ENCODE data around the gene PPY. TPM values are rescaled to one million over a fixed set of nuclear protein-coding genes. Genes with fewer than 3 reads are reported as not detected.

The PPY gene
- total RNA-seq, 6 experiments from 2014 or later = not detected

GRCh38 chr17:43901861-43902589 is 40.3 kb downstream of the PPY start:
- Histone ChIP-seq H3K27ac (no peak overlapping the region), H3K4me3 (no peak overlapping the region), H3K36me3 (no peaks in the 10 kb centered on the region), H3K27me3 (peaks cover 7 to 10% of the 10 kb centered on the region in 2 donors), H3K9me3 (no peaks in the 10 kb centered on the region), H3K4me1 (peaks cover 0 to 7% (median 0%) of the 10 kb centered on the region in 4 donors)
- intact Hi-C loops (cut with DNase I) = loop anchor here in 1 of 2 donors (10.0 kb wide), 1 partner anchor 93 kb away; no protein-coding TSS in a partner anchor
- TF ChIP-seq, protein P1, sequence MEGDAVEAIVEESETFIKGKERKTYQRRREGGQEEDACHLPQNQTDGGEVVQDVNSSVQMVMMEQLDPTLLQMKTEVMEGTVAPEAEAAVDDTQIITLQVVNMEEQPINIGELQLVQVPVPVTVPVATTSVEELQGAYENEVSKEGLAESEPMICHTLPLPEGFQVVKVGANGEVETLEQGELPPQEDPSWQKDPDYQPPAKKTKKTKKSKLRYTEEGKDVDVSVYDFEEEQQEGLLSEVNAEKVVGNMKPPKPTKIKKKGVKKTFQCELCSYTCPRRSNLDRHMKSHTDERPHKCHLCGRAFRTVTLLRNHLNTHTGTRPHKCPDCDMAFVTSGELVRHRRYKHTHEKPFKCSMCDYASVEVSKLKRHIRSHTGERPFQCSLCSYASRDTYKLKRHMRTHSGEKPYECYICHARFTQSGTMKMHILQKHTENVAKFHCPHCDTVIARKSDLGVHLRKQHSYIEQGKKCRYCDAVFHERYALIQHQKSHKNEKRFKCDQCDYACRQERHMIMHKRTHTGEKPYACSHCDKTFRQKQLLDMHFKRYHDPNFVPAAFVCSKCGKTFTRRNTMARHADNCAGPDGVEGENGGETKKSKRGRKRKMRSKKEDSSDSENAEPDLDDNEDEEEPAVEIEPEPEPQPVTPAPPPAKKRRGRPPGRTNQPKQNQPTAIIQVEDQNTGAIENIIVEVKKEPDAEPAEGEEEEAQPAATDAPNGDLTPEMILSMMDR (IDR thresholded peaks at IDR 0.05) = no peak
- WGBS (ENCODE audit: insufficient coverage, low coverage, low lambda C conversion rate, missing lambda C conversion rate) = 50% methylated on average over 6 of the region's 7 CpGs
- ATAC-seq = no peak
- no peak for DNase-seq

DNA sequence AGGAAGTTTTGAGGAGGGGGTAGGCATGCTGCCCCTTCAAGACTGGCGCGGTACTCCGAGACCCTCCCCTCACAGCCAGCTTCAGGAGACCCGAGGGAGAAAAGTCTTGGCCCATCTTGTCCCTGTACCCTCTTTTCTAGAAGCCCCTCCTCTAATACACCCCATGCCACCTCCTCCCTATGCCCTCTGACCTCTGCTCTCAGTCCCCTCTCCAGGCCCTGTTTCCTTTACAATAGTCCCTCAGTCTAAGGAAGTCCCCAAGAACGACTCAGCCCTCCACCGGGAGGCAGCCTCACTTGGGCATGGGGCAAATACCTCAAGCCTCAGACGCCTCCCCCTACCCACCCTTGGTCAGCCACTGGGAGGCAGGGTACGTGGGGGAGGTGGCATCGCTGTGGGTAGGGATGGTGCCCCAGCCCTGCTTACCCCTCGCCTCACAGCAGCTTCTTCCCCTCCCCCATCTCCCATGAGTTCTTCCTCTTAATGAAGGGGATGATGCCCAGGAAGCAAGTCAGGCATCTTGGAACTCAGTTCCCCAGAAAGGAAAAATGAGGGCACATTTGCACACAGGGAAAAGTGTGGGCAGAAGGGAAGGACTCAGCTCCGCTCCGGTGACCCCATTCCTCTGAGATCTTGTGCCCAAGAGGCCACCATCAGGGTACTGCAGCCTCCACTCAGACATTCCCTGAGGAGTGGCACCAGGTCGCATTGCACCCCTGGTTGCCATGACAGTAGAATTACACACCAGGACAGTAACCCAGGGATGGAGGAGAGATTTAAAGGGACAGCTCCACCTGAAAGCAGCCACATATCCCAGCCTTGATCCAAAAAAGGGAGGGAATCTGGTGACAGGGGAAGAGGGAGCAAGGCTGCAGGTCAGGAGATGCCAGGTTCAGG is 41.2 kb downstream of the PPY start:
- peaks cover 3 to 5% of the 10 kb centered on the region in 2 donors for H3K27me3 ChIP-seq
- 10% methylated on average over 5 of the region's 13 CpGs for WGBS (ENCODE audit: insufficient coverage, low coverage, low lambda C conversion rate, missing lambda C conversion rate)
- no peaks in the 10 kb centered on the region for H3K9me3 ChIP-seq
- no peak overlapping the region for H3K27ac ChIP-seq
- peak overlapping the region; percentile 16 to 36 (median 25) for H3K4me3 ChIP-seq
- ATAC-seq (no peak), DNase-seq (no peak)
- H3K36me3 ChIP-seq = no peaks in the 10 kb centered on the region
- intact Hi-C loops (cut with DNase I) = loop anchor here in 1 of 2 donors (10.0 kb wide), 1 partner anchor 94 kb away; no protein-coding TSS in a partner anchor
- TF ChIP-seq POLR2A (IDR thresholded peaks at IDR 0.05) = no peak
- TF ChIP-seq, protein P1 (IDR thresholded peaks at IDR 0.05) = no peak
- H3K4me1 ChIP-seq = peaks cover 0 to 3% (median 0%) of the 10 kb centered on the region in 4 donors

DNA sequence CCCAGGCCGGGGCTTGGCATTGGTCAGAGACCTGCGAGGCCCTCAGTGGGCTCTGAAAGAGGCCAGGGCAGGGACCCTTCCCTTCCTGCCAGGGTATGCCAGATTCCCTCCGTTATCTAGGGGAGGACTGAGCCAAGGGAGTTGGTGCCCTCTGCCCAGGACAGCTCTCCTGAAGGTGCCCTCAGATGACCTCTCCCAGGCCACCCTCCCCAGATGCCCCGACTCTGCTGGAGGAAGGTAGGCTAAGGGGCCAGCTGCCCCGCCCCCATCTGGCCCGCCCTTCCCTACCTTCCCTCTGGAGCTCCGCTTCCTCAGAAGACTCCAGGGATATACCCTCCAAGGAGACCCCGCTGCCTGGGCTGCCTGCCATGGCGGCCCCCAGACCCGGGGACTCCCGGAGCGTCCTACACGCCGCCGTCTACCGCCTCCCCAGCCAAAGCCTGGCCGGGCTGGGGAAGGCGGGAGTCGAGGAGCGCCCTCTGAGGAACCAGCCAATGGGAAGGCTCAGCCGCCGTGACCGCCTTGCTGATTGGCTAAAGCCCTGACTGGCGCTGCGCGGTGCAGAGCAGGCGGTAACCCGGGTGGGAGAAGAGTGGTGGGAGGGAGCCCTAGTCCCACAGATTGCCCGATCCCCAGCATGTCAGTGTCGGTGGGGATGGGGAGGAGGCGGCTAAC is 42.0 kb downstream of the PPY start:
- no peaks in the 10 kb centered on the region for H3K9me3 ChIP-seq
- DNase-seq (peak; percentile 61 to 72 (median 72)), ATAC-seq (peak; percentile 78 to 94 (median 90))
- no peaks in the 10 kb centered on the region for H3K27me3 ChIP-seq
- peak overlapping the region; percentile 16 to 36 (median 25) for H3K4me3 ChIP-seq
- H3K36me3 ChIP-seq = no peaks in the 10 kb centered on the region
- intact Hi-C loops (cut with DNase I) = loop anchor here in 1 of 2 donors (10.0 kb wide), 1 partner anchor 94 kb away; no protein-coding TSS in a partner anchor
- no peak overlapping the region for H3K27ac ChIP-seq
- 2% methylated on average over 7 of the region's 31 CpGs for WGBS (ENCODE audit: insufficient coverage, low coverage, low lambda C conversion rate, missing lambda C conversion rate)
- no peaks in the 10 kb centered on the region for H3K4me1 ChIP-seq
- TF ChIP-seq, protein P1 (IDR thresholded peaks at IDR 0.05) = no peak
- TF ChIP-seq POLR2A (IDR thresholded peaks at IDR 0.05) = no peak

- TF ChIP-seq POLR2A (IDR thresholded peaks at IDR 0.05) = no peak
- TF ChIP-seq, protein P1 (IDR thresholded peaks at IDR 0.05) = no peak
- H3K27me3 ChIP-seq = no peaks in the 10 kb centered on the region
- H3K27ac ChIP-seq = no peak overlapping the region
- no peak for ATAC-seq
- intact Hi-C loops (cut with DNase I) = no loop called here
- H3K36me3 ChIP-seq = no peaks in the 10 kb centered on the region
- no peak overlapping the region for H3K4me3 ChIP-seq
- DNase-seq = no peak
- no peaks in the 10 kb centered on the region for H3K4me1 ChIP-seq
- H3K9me3 ChIP-seq = no peaks in the 10 kb centered on the region
- no CpG with 5 or more reads among the region's 1 CpG for WGBS (ENCODE audit: insufficient coverage, low coverage, low lambda C conversion rate, missing lambda C conversion rate)
Observed at GRCh38 chr17:43898446-43898845, 43.8 kb downstream of the PPY start.
